Pancreas (tissue), 10 donors: ENCODE results near the gene HSPA1B. TPM values are rescaled to one million over a fixed set of nuclear protein-coding genes. Genes with fewer than 3 reads are reported as not detected.

Source experiments
- ATAC-seq, 4 donors: fragments of 200-7000 bp; cut with Tn5 transposase; one replicate each; pipeline versions ENCODE4 v1.8.0 to v1.9.1; 2020; ENCODE audit warnings: mild to moderate bottlenecking in 4 of 4, moderate library complexity in 4 of 4
- DNase-seq, 6 donors: peaks; one replicate each; pipeline ENCODE4 v3.0.0-alpha.2; 2020
- FAIRE-seq: peaks from 2 replicates; lab custom pipeline; 2012; peaks lifted over from hg19 to GRCh38; lab: Jason Lieb, UNC
- H3K27ac ChIP-seq, 4 donors: fragments of 200-600 bp; sonication (generic); 1 replicate in 3 of 4; 2 replicates in 1 of 4; pipeline versions ENCODE4 v1.5.0 to v1.8.0; 2020
- H3K27me3 ChIP-seq, 4 donors: fragments of 200-600 bp; one replicate each; pipeline ENCODE4 v1.8.0; 2021
- H3K36me3 ChIP-seq, 3 donors: fragments of 200-600 bp; sonication (generic) in 1 of 3; one replicate each; pipeline versions ENCODE4 v1.5.0 to v1.8.0; 2020 to 2021
- H3K4me1 ChIP-seq, 3 donors: fragments of 200-600 bp; one replicate each; pipeline ENCODE4 v1.8.0; 2021
- H3K4me3 ChIP-seq, 4 donors: fragments of 200-600 bp; sonication (generic) in 2 of 4; one replicate each; pipeline versions ENCODE4 v1.5.0 to v1.8.0; 2020 to 2021
- H3K9me3 ChIP-seq, 4 donors: fragments of 200-600 bp; one replicate each; pipeline ENCODE4 v1.8.0; 2021
- WGBS, 2 donors: extraction: QIAGEN DNeasy Blood & Tissue Kit; methylation state at CpG; one replicate each; pipeline ENCODE4 v1.1.7; 2013; 5-methylcytosine and 5-hydroxymethylcytosine counted together
- intact Hi-C, 3 donors: fragments of 100-400 bp; cut with DNase I; formaldehyde crosslinking; loops; one replicate each; pipeline versions ENCODE4 v1.11.1 to v1.14.2; 2022
- polyA plus RNA-seq, 2 donors: library from polyadenylated mRNA; stranded (reverse); fragments of 200-250 nt; gene quantifications; one replicate each; pipeline ENCODE4 v1.2.3, GENCODE V29; 2013
- total RNA-seq, 6 donors: library from RNA; stranded (reverse); fragmentation: NEBNext Ultra II Directional in 4 of 6; extraction: Animal tissue kit (Norgen Biotek cat#: 25700) in 4 of 6; gene quantifications; one replicate each; pipeline versions ENCODE4 v1.2.1 to v1.2.4, GENCODE V29; 2021 to 2023
- TF ChIP-seq, protein P1 (sequence below), 4 donors: fragments of 200-600 bp; sonication (generic) in 3 of 4; IDR thresholded peaks; one replicate each; pipeline versions ENCODE4 v1.5.0 to v1.8.0; 2021; ENCODE audit warnings: antibody characterized with exemption in 4 of 4
- donor health status: healthy with polysubstance abuse.
- donor health status: DM: no; HTN: no; CAD: no; lungs with moderate emphysema.
- donor health status: DM: no; HTN: no; CAD: no.
- donor health status: control.
- donor health status: control.
- donor health status: Bipolar disorder and iron deficiency.
- donor health status: DM: yes; HTN: yes; CAD: no.
- donor health status: DM: no; HTN: no; CAD: no.
- donor health status: DM: no; HTN: no; CAD: no.
- donor health status: DM: yes; HTN: yes; CAD: no.

HSPA1B gene
- total and polyA plus RNA-seq, 8 donors, result 18.4 to 248 (median 43.2) TPM

DNA sequence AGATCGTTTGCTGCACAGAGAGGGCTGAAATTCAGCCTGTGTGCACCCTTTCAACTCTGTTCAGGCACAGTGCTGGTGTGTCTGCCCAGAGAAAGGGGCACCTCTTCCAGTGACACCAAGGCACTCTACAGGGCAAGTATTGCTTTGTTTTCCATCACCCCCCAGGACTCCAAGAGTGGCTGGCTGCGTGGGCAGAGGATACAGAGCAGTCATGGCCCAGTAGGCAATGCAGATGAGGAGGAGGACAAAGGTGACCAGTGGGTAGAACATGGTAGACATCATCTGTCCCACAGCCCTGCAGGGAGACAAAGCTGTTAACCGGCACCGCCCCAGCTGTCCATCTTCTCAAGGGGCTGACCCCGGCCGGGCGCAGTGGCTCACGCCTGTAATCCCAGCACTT, 41.8 kb downstream of the HSPA1B start:
- intact Hi-C loops, result no loop called here
- DNase-seq (no peak), FAIRE-seq (no peak), ATAC-seq (no peak)
- Histone ChIP-seq H3K4me1 (no peaks in the 10 kb centered on the region), H3K36me3 (no peaks in the 10 kb centered on the region), H3K27ac (no peak overlapping the region), H3K9me3 (no peaks in the 10 kb centered on the region), H3K27me3 (no peaks in the 10 kb centered on the region), H3K4me3 (no peak overlapping the region)
- TF ChIP-seq, protein P1, sequence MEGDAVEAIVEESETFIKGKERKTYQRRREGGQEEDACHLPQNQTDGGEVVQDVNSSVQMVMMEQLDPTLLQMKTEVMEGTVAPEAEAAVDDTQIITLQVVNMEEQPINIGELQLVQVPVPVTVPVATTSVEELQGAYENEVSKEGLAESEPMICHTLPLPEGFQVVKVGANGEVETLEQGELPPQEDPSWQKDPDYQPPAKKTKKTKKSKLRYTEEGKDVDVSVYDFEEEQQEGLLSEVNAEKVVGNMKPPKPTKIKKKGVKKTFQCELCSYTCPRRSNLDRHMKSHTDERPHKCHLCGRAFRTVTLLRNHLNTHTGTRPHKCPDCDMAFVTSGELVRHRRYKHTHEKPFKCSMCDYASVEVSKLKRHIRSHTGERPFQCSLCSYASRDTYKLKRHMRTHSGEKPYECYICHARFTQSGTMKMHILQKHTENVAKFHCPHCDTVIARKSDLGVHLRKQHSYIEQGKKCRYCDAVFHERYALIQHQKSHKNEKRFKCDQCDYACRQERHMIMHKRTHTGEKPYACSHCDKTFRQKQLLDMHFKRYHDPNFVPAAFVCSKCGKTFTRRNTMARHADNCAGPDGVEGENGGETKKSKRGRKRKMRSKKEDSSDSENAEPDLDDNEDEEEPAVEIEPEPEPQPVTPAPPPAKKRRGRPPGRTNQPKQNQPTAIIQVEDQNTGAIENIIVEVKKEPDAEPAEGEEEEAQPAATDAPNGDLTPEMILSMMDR (IDR thresholded peaks at IDR 0.05), result no peak
- whole genome bisulfite sequencing, 2 donors, result 64 to 71% methylated on average over 8 of the region's 8 CpGs

DNA sequence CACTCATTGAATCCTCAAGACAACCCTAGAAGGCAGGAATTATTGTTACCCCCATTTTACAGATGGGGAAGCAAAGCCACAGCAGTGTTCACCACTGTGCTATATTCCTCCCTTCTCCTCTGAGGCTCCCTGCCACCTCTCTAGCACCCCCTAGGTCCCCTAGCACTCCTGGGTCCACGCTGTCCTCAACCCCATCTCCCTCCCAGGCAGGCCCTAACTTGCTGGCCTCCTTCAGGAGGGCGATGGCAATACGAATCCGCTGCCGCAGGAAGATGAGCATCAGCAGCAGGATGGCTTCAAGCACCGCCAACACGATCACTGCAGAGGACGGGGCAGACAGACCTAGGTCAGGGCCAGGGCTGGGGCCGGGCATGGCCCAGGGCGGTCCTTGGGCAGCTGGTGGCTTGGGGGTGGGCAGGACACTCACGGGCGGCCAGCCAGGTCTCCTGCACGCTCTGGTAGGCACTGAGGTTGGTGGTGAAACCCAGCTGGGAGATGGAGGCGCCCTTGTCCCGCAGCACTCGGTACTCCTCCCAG, 42.9 kb downstream of the HSPA1B start:
- WGBS, 2 donors, result 73 to 78% methylated on average over 16 of the region's 16 CpGs

DNA sequence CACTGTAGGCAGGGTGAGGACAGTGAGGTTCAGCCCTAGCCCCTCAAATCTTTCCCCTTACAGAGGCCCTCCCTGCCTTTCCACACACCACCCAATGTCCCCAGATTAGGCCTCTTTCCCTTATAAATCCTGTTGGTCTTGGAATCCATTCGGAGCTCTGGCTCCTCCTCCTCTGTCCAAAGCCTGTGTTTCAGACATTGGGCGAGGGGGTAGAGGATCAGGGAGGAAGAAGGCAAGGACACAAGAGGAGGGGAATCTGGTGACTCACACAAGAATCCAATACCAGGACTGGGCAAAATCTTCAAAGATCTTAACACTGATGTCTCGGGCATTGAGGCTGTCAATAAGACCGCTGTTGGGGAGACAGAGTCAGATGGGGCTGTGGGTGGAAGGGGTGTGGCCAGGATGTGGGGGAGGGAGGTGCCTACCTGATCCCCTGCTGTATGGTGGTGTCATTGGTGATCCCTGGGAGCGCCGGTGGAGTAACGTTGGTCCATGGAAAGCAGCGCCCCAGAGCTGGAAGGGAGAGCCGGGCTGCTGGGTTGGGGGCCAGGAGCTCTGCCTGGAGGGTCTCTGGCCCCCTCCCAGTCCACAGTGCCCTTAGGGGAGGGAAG, 43.6 kb downstream of the HSPA1B start:
- ATAC-seq, result no peak
- WGBS, 2 donors, result 55 to 56% methylated on average over 9 of the region's 9 CpGs
- Histone ChIP-seq H3K9me3 (no peaks in the 10 kb centered on the region), H3K4me3 (no peak overlapping the region), H3K27me3 (no peaks in the 10 kb centered on the region), H3K27ac (no peak overlapping the region), H3K4me1 (peaks cover 0 to 10% (median 0%) of the 10 kb centered on the region in 3 donors), H3K36me3 (no peaks in the 10 kb centered on the region)
- DNase-seq, result no peak
- intact Hi-C loops, result no loop called here
- TF ChIP-seq, protein P1 (IDR thresholded peaks at IDR 0.05), result no peak
- no peak for FAIRE-seq

More for the DNA sequence above, 42.9 kb downstream of the HSPA1B start:
- no peak for FAIRE-seq
- TF ChIP-seq, protein P1 (IDR thresholded peaks at IDR 0.05), result no peak
- DNase-seq, result no peak
- intact Hi-C loops, result no loop called here
- H3K36me3 ChIP-seq, result no peaks in the 10 kb centered on the region
- no peaks in the 10 kb centered on the region for H3K27me3 ChIP-seq
- no peak for ATAC-seq
- H3K4me3 ChIP-seq, result no peak overlapping the region
- H3K4me1 ChIP-seq, result peaks cover 0 to 5% (median 0%) of the 10 kb centered on the region in 3 donors
- no peaks in the 10 kb centered on the region for H3K9me3 ChIP-seq
- H3K27ac ChIP-seq, result no peak overlapping the region

DNA sequence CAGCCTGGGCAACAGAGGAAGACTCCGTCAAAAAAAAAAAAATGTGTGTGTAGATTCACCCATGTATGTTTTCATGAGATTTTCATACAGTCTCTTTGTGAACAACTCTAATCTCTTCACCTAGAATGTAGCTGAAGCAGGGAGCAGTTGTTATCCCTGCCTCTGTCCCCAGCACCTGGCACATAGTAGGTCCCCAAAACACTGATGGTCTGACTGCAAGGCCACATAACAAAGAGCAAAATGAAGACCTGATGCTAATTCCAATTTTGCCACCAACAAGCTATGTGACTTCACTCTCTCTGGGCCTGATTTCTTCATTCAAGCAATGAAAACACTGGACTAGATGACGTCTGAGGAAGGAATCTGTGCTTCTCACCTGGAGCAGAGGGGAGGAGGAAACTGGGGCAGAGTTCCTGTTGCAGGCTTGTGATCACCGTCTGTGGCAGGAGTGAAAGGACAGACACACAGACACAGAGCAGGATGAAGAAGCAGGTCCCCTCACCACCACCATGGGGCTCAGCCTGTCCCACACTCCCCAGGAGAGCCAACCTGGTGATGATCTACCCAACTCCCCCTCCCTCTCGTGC, 46.6 kb downstream of the HSPA1B start:
- FAIRE-seq, result no peak
- no peak for ATAC-seq
- peaks cover 0 to 19% (median 6%) of the 10 kb centered on the region in 3 donors for H3K4me1 ChIP-seq
- intact Hi-C loops, result no loop called here
- H3K9me3 ChIP-seq, result no peaks in the 10 kb centered on the region
- H3K27ac ChIP-seq, result no peak overlapping the region
- DNase-seq, result no peak
- no peaks in the 10 kb centered on the region for H3K36me3 ChIP-seq
- WGBS, 2 donors, result 56 to 72% methylated on average over 4 of the region's 4 CpGs
- H3K4me3 ChIP-seq, result no peak overlapping the region
- TF ChIP-seq, protein P1 (IDR thresholded peaks at IDR 0.05), result no peak
- no peaks in the 10 kb centered on the region for H3K27me3 ChIP-seq
